D721Med (cell line): ENCODE data around the gene RCVRN.

Experiments
- DNase-seq: peaks from one replicate; pipeline ENCODE4 v3.0.0; 2011; ENCODE audit warnings: low spot score; ENCODE audit not compliant: insufficient read length
- FAIRE-seq: peaks from 2 replicates; lab custom pipeline; 2011; peaks lifted over from hg19 to GRCh38; lab: Jason Lieb, UNC
- CTCF ChIP-seq: IDR thresholded peaks from 2 replicates; pipeline ENCODE4 v1.5.1; 2012; ENCODE audit warnings: mild to moderate bottlenecking, control low read depth; ENCODE audit not compliant: insufficient read depth; ENCODE audit errors: missing control alignments

The RCVRN gene

DNA sequence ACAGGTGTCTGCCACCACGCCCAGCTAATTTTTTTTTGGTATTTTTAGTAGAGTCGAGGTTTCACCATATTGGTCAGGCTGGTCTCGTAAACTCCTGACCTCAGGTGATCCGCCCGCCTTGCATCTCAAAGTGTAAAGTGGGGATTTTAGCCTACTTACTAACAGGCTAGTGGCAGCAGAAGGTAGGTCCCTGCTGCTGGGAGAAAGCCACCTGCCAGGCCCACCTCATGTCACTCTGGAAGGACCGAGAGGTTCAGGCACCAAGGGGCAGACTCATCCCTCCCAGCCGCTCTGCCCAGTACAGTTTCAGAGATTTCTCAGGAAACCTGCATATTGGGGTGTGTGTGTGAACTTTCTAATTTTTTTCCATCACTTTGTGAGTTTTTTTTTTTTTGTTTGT is 2.1 kb upstream of the RCVRN start:
- TF ChIP-seq CTCF, result no peak
- no peak for FAIRE-seq
- DNase-seq, result no peak

DNA sequence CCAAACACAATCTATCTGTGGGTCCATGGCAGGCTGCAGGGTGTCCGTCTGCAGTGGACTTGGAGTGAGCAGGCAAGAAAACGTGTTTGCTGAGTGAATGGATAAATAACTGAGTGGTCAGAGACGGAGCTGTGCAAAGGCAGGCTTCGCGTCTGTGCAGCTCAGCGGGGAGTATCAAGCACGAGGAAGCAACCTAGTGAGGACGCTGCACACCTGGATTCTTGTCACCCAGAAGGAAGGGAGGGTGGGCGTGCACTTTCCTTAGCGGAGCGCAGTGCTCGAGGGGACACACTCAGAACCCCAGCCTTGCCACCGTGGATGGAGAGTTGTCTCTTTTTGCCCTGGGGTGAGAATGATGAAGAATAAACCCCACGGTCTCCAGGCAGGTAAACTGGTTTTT is 1.5 kb upstream of the RCVRN start:
- no peak for TF ChIP-seq CTCF
- FAIRE-seq (no peak), DNase-seq (no peak)

GRCh38 chr17:9905902-9906301 is 831 bp upstream of the RCVRN start:
- DNase-seq (no peak), FAIRE-seq (no peak)
- TF ChIP-seq CTCF, result peak; percentile 41

DNA sequence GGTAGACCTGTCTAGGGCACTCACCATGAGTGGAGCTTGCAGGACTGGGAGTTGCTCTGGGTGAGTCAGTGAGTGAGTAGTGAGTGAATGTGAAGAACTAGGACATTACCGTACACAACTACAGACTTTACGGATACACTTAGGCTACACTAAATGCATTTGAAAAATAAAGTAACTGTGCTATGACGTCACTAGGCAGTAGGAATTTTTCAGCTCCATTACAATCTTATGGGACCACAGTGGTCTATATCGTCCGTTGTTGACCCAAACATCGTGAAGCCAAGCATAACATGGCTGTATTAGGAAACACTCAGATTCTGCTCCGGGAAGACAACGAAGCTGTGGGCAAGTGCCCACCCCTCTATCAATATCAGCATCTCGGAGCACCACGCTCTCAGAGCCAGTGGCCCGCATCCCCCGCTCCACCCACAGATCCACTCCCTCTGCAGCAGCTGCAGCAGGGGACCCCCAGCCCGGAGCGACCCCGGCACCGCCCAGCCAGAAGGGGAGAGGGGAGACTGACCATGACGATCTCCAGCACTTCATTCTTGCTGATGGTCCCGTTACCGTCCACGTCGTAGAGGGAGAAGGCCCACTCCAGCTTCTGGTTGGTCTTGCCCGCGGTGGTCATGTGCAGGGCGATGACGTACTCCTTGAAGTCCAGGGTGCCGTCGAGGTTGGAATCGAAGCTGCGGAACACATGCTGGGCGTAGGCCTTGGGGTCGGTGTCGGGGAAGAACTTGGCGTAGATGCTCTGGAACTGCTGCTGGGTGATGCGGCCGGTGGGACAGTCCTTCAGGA is 594 bp downstream of the RCVRN start:
- no peak for FAIRE-seq
- no peak for TF ChIP-seq CTCF
- no peak for DNase-seq

- no peak for TF ChIP-seq CTCF
- FAIRE-seq (no peak), DNase-seq (no peak)
Observed at GRCh38 chr17:9902120-9902519, 3.0 kb downstream of the RCVRN start.

- no peak for DNase-seq
- FAIRE-seq, result no peak
- TF ChIP-seq CTCF, result no peak
Observed at GRCh38 chr17:9900784-9901183, 4.3 kb downstream of the RCVRN start.

DNA sequence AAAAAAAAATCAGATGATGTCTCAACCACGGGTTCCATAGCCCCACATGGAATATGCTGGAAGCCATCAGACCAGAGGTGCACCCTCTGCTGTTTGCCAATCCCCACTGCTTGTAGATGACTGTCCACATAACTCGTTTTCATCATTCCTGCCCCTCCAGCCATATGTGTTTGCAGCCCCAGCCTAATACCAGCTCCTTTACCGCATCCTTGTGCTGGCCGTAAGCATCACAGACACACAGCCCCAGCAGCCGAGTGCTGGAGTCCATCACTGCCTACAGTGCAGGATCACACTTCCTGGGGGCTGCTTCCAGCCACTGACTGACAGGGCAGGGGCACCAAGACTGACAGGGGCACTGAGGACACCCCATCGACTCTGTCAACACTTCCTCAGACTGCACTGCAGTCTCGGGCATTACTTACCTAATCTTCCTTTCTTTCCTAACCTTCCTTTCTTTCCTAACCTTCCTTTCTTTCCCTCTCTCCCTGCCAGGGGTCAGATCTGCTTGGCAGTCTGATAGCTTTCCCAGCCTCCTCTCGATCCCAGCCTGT is 5.0 kb downstream of the RCVRN start:
- FAIRE-seq (no peak), DNase-seq (no peak)
- TF ChIP-seq CTCF, result no peak
